Stimulated activated CD4-positive, alpha-beta T cell treated with anti-CD3 and anti-CD28 coated beads, Interleukin-2, amount 100 ng/mL, for 24 hours (primary cell): ENCODE data around the gene ANKS4B.
A peak's percentile ranks its signal among the peaks of the same experiment; 100 is the strongest.

Experiments used
- DNase-seq, 2 donors: peaks; one replicate each; pipeline ENCODE4 v3.0.0-alpha.2; 2020

Gene ANKS4B

DNA sequence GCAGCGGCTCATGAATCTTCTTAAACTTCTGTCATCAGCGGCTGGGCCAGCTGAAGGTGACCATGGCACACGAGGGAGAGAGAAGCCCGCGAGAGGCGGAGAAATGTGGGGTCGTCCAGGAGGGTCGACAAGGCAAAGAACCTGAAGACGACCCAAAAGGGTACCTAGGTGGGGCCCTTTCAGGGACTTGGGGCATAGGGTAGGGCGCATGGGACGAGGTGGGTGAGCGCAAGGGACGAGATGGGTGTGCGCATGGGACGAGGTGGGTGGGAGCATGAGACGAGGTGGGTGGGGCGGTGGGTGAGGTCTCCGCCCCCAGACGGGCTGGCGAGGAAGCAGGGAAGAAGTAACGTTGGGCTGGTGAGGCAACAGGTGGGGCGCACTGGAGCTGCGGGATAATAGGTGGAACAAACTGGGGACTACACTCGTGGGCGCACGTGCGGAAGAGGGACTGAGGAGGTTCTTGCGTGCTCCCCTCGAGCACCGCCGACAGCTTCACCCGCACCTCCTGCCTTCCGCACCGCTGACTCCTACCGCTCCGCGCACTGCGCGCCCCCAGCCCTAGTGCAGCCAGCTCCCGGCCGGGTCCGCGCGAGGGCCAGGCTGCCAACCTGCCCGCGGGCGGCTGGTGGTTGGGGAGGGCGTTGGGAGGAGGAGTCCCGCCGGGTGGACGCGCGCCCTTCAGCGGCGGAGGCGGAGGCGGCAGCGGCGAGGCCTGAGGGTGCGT lies 67.8 kb downstream of the ANKS4B start:
- DNase-seq = peak; percentile 36 to 68

DNA sequence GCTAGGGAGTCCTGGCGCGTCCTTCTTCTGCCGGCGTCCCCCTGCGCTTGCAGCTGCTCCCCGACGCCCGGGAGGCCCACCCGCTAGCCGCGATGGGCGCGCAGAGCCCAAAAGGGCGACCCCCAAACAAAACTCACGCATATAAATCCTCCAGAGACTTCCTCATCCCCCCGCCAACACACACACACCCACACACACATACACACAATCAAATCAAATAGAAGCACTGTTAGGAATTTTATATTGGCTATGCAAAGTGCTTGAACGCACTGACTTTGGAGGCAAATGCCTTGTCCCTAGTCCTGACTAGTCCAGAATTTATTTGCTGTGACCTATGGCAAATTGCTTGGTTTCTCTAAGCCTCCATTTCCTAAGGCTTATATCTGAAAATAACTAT lies 68.4 kb downstream of the ANKS4B start:
- DNase-seq = no peak

DNA sequence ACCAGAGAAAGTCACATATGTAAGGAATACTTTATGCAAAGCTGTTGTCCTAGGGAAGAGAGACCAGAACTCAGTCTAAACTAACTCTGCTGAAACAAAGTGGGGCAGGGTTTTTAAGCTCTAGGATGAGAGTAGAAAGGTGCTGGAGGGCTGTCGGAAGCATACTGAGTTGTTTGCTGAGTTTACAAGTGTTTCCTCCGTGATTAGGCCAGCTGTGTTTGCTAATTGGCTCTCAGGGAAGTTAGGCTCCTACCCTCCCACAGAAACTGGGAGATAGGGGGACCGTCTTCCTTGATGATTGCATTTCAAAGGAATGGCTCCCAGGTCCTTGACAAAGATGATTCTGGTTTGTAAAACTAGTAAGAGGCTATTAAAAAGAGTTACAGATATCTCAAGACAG lies 69.0 kb downstream of the ANKS4B start:
- no peak for DNase-seq

DNA sequence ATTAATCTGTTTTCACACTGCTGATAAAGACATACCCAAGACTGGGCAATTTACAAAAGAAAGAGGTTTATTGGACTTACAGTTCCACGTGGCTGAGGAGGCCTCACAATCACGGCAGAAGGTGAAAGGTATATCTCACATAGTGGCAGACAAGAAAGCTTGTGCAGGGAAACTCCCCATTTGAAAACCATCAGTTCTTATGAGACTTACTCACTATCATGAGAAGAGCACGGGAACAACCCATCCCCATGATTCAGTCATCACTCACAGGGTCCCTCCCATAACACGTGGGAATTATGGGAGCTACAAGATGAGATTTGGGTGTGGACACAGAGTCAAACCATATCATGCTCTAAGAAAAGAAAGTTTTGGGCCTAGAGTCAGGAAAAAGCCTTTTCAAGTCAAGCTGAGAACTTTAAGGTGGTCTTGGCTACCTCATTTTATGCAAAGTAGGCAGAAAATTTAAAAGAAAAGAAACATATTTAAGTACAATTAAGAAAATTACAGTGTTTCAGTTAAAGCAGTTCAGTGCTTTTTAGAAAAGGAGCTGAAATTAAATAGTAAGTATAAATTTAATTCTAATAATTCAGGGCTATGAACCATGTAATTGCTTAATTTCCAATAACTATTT lies 69.5 kb downstream of the ANKS4B start:
- DNase-seq = no peak
